ENCODE measurements around the gene CAD. TPM values are rescaled to one million over a fixed set of nuclear protein-coding genes. Genes with fewer than 3 reads are reported as not detected.

The CAD gene
- total RNA-seq, 4 donors from 2014 or later = 5.9 to 47.2 (median 31.3) TPM

- TF ChIP-seq POLR2A (IDR thresholded peaks at IDR 0.05) (no peak), CTCF (IDR thresholded peaks at IDR 0.05) (no peak)
- H3K4me3 ChIP-seq = no peak overlapping the region
- intact Hi-C loops (cut with DNase I; ENCODE audit: low total_unique reads) = no loop called here
- H3K27ac ChIP-seq = no peak overlapping the region
- no peaks in the 10 kb centered on the region for H3K4me1 ChIP-seq
- H3K36me3 ChIP-seq = no peaks in the 10 kb centered on the region
- no peaks in the 10 kb centered on the region for H3K9me3 ChIP-seq
- no peak for DNase-seq
- no peaks in the 10 kb centered on the region for H3K27me3 ChIP-seq
These were observed 19.0 kb downstream of the CAD start for GRCh38 chr2:27236136-27236535.

GRCh38 chr2:27236626-27237025 lies 19.5 kb downstream of the CAD start:
- intact Hi-C loops (cut with DNase I; ENCODE audit: low total_unique reads) = no loop called here
- Histone ChIP-seq H3K9me3 (no peaks in the 10 kb centered on the region), H3K27ac (no peak overlapping the region), H3K36me3 (no peaks in the 10 kb centered on the region), H3K4me3 (no peak overlapping the region), H3K27me3 (no peaks in the 10 kb centered on the region), H3K4me1 (no peaks in the 10 kb centered on the region)
- TF ChIP-seq CTCF (IDR thresholded peaks at IDR 0.05) = no peak
- TF ChIP-seq POLR2A (IDR thresholded peaks at IDR 0.05) = no peak
- DNase-seq = no peak

GRCh38 chr2:27237341-27237945 lies 20.3 kb downstream of the CAD start:
- intact Hi-C loops (cut with DNase I; ENCODE audit: low total_unique reads) = no loop called here
- no peak for TF ChIP-seq POLR2A (IDR thresholded peaks at IDR 0.05)
- TF ChIP-seq CTCF (IDR thresholded peaks at IDR 0.05) = no peak
- Histone ChIP-seq H3K27ac (no peak overlapping the region), H3K27me3 (no peaks in the 10 kb centered on the region), H3K9me3 (no peaks in the 10 kb centered on the region), H3K36me3 (no peaks in the 10 kb centered on the region), H3K4me3 (no peak overlapping the region), H3K4me1 (no peaks in the 10 kb centered on the region)
- no peak for DNase-seq

- Histone ChIP-seq H3K27ac (no peak overlapping the region), H3K27me3 (no peaks in the 10 kb centered on the region), H3K36me3 (no peaks in the 10 kb centered on the region), H3K4me3 (no peak overlapping the region), H3K9me3 (no peaks in the 10 kb centered on the region), H3K4me1 (no peaks in the 10 kb centered on the region)
- DNase-seq = no peak
- intact Hi-C loops (cut with DNase I; ENCODE audit: low total_unique reads) = no loop called here
- TF ChIP-seq CTCF (IDR thresholded peaks at IDR 0.05) (no peak), POLR2A (IDR thresholded peaks at IDR 0.05) (no peak)
These were observed 21.8 kb downstream of the CAD start for GRCh38 chr2:27238976-27239375.

GRCh38 chr2:27240406-27240805 lies 23.2 kb downstream of the CAD start:
- Histone ChIP-seq H3K27ac (no peak overlapping the region), H3K36me3 (no peaks in the 10 kb centered on the region), H3K4me1 (no peaks in the 10 kb centered on the region), H3K4me3 (no peak overlapping the region), H3K27me3 (no peaks in the 10 kb centered on the region), H3K9me3 (no peaks in the 10 kb centered on the region)
- TF ChIP-seq POLR2A (IDR thresholded peaks at IDR 0.05) (no peak), CTCF (IDR thresholded peaks at IDR 0.05) (no peak)
- no peak for DNase-seq
- intact Hi-C loops (cut with DNase I; ENCODE audit: low total_unique reads) = no loop called here

Measured in uterus (tissue), 4 donors.